Mammary epithelial cell (primary cell): Measurements from ENCODE around the gene GRAP2.

Experiments used
- CTCF ChIP-seq, 2 donors: IDR thresholded peaks in 1 of 2; conservative IDR thresholded peaks in 1 of 2; 2 replicates each; pipeline ENCODE4 v1.5.1; 2011 to 2012; ENCODE audit warnings: inconsistent platforms in 2 of 2, low read length in 2 of 2, mild to moderate bottlenecking in 2 of 2, control low read depth in 1 of 2, low read depth in 1 of 2; ENCODE audit not compliant: insufficient read depth in 1 of 2; ENCODE audit errors: extremely low read depth in 1 of 2
- EZH2 ChIP-seq: IDR thresholded peaks from 2 replicates; pipeline ENCODE4 v1.6.1; 2012; ENCODE audit warnings: low read length, inconsistent platforms, borderline replicate concordance

GRCh38 chr22:39985383-39986035, 84.6 kb downstream of the GRAP2 start:
- TF ChIP-seq CTCF (conservative IDR thresholded peaks at IDR 0.05 in 1 of 2, IDR thresholded peaks at IDR 0.05 in 1 of 2; ENCODE audit: extremely low read depth in 1 of 2, insufficient read depth in 1 of 2, low read depth in 1 of 2, low read length in 2 of 2) = no peak
- no peak for TF ChIP-seq EZH2
